GM23338 (cell line): ENCODE measurements around the gene HOXA10. TPM values are rescaled to one million over a fixed set of nuclear protein-coding genes. Genes with fewer than 3 reads are reported as not detected.

Source experiments
- CREB1 ChIP-seq: fragments of 250-450 bp; sonication (Bioruptor Pico); IDR thresholded peaks from 2 replicates; pipeline ENCODE4 v1.5.0; 2020; ENCODE audit warnings: low read depth, mild to moderate bottlenecking, moderate library complexity
- CTCF ChIP-seq, 2 experiments: fragments of 200-600 bp in 1 of 2; sonication (generic) in 1 of 2; conservative IDR thresholded peaks; 2 replicates each; pipeline versions ENCODE4 v1.5.1 to v1.6.1; 2016 to 2017; ENCODE audit warnings: antibody characterized with exemption in 2 of 2, low read depth in 2 of 2, mild to moderate bottlenecking in 2 of 2, moderate library complexity in 1 of 2
- ETS1 ChIP-seq: IDR thresholded peaks from 2 replicates; pipeline ENCODE4 v1.6.1; 2016; ENCODE audit warnings: antibody characterized with exemption
- EZH2phosphoT487 ChIP-seq: fragments of 200-600 bp; sonication (generic); IDR thresholded peaks from one replicate; pipeline ENCODE4 v1.8.1; 2018; ENCODE audit warnings: antibody characterized with exemption; ENCODE audit not compliant: unreplicated experiment
- JUNB ChIP-seq: IDR thresholded peaks from one replicate; pipeline ENCODE4 v1.6.1; 2016; ENCODE audit warnings: antibody characterized with exemption; ENCODE audit not compliant: unreplicated experiment
- NANOG ChIP-seq: IDR thresholded peaks from 2 replicates; pipeline ENCODE4 v1.6.1; 2016; ENCODE audit warnings: antibody characterized with exemption, borderline replicate concordance
- POLR2AphosphoS5 ChIP-seq: IDR thresholded peaks from 2 replicates; pipeline ENCODE4 v1.6.1; 2016; ENCODE audit warnings: antibody characterized with exemption, low read depth
- REST ChIP-seq: IDR thresholded peaks from one replicate; pipeline ENCODE4 v1.6.1; 2018; ENCODE audit warnings: antibody characterized with exemption; ENCODE audit not compliant: unreplicated experiment
- STAT1 ChIP-seq: IDR thresholded peaks from one replicate; pipeline ENCODE4 v1.6.1; 2016; ENCODE audit warnings: antibody characterized with exemption; ENCODE audit not compliant: unreplicated experiment
- ZNF114 ChIP-seq: fragments of 250-450 bp; sonication (Bioruptor Pico); IDR thresholded peaks from 2 replicates; pipeline ENCODE4 v1.5.0; 2020; ENCODE audit warnings: mild to moderate bottlenecking, moderate library complexity
- ZNF331 ChIP-seq: fragments of 250-450 bp; sonication (Bioruptor Pico); IDR thresholded peaks from 2 replicates; pipeline ENCODE4 v1.5.0; 2020; ENCODE audit warnings: low read depth, mild to moderate bottlenecking, moderate library complexity
- ZNF462 ChIP-seq: fragments of 250-450 bp; sonication (Bioruptor Pico); IDR thresholded peaks from 2 replicates; pipeline ENCODE4 v1.5.0; 2020; ENCODE audit warnings: mild to moderate bottlenecking, moderate library complexity
- polyA plus RNA-seq: library from polyadenylated mRNA; unstranded; fragments of >200 nt; fragmentation: Nextera tagmentation; extraction: Ambion mirVana; gene quantifications from 2 replicates; pipeline ENCODE4 v1.2.1, GENCODE V29; 2016
- total RNA-seq: library from RNA; depleted of rRNA; stranded (reverse); fragments of >200 nt; shearing (Covaris generic); gene quantifications from 2 replicates; pipeline ENCODE4 v1.2.3, GENCODE V29; 2014

The HOXA10 gene
- total and polyA plus RNA-seq, 2 experiments from 2014 or later = not detected

- TF ChIP-seq ZNF462 (no peak), EZH2phosphoT487 (peak; percentile 6), ZNF331 (no peak), CREB1 (CRISPR knock-in tag) (no peak), ZNF114 (CRISPR knock-in tag) (no peak), STAT1 (no peak), REST (no peak), CTCF (conservative IDR thresholded peaks at IDR 0.05; ENCODE audit: low read depth in 2 of 2) (no peak), NANOG (no peak), POLR2AphosphoS5 (no peak), JUNB (no peak), ETS1 (no peak)
Observed at GRCh38 chr7:27131390-27131819, 42.7 kb downstream of the HOXA10 start (continued).
